Colonic mucosa (tissue), 4 donors: ENCODE data around the gene ADAP1. TPM values are rescaled to one million over a fixed set of nuclear protein-coding genes. Genes with fewer than 3 reads are reported as not detected.

Source experiments
- DNase-seq: peaks from one replicate; pipeline ENCODE4 v3.0.0-alpha.2; 2020
- H3K27ac ChIP-seq: fragments of 200-600 bp; one replicate; pipeline ENCODE4 v1.8.0; 2021
- H3K27me3 ChIP-seq: fragments of 200-600 bp; one replicate; pipeline ENCODE4 v1.8.0; 2021
- H3K36me3 ChIP-seq: fragments of 200-600 bp; one replicate; pipeline ENCODE4 v1.8.0; 2021
- H3K4me1 ChIP-seq: fragments of 200-600 bp; one replicate; pipeline ENCODE4 v1.8.0; 2021; ENCODE audit warnings: mild to moderate bottlenecking
- H3K4me3 ChIP-seq: fragments of 200-600 bp; one replicate; pipeline ENCODE4 v1.8.0; 2021
- H3K9ac ChIP-seq, 2 donors: one replicate each; pipeline ENCODE4 v1.7.0; 2013; ENCODE audit warnings: control low read depth in 2 of 2, low read depth in 2 of 2, low read length in 2 of 2
- H3K9me3 ChIP-seq: fragments of 200-600 bp; one replicate; pipeline ENCODE4 v1.8.0; 2021
- intact Hi-C: fragments of 100-400 bp; cut with DNase I; formaldehyde crosslinking; loops from one replicate; pipeline ENCODE4 v1.14.1; 2022
- total RNA-seq, 2 donors: library from RNA; stranded (reverse); fragmentation: NEBNext Ultra II Directional in 1 of 2; extraction: Animal tissue kit (Norgen Biotek cat#: 25700) in 1 of 2; gene quantifications; one replicate each; pipeline ENCODE4 v1.2.1, GENCODE V29; 2021
- TF ChIP-seq, protein P1 (sequence below): fragments of 200-600 bp; IDR thresholded peaks from one replicate; pipeline ENCODE4 v1.8.0; 2022; ENCODE audit warnings: antibody characterized with exemption, mild to moderate bottlenecking
- donor health status: healthy.
- donor health status: DM: no; HTN: no; CAD: no.
- donor health status: DM: no; HTN: no; CAD: no.

Gene ADAP1
- total RNA-seq, 2 donors from 2014 or later = 107 to 201 TPM

- no peaks in the 10 kb centered on the region for H3K27me3 ChIP-seq
These were observed 23.3 kb downstream of the ADAP1 start for GRCh38 chr7:930975-931758.

DNA sequence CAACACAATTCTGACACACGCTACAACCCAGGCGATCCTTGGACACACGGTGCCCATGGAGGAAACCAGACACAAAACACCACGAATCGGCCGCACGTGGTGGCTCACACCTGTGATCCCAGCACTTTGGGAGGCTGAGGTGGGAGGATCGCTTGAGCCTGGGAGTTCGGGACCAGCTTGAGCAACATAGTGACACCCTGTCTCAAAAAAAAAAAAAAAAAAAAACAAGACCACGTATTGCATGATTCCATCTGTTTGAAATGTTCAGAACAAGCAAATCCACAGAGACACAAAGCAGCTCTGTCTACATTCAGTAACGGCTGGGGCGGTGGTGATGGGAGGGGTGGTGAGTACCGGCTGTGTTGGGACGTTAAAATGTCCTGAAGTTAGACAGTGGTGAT is 25.2 kb downstream of the ADAP1 start:
- no peak overlapping the region for H3K27ac ChIP-seq
- intact Hi-C loops = no loop called here
- no peak overlapping the region for H3K9ac ChIP-seq
- H3K27me3 ChIP-seq = no peaks in the 10 kb centered on the region
- no peaks in the 10 kb centered on the region for H3K9me3 ChIP-seq
- DNase-seq = no peak
- no peaks in the 10 kb centered on the region for H3K36me3 ChIP-seq
- TF ChIP-seq, protein P1, sequence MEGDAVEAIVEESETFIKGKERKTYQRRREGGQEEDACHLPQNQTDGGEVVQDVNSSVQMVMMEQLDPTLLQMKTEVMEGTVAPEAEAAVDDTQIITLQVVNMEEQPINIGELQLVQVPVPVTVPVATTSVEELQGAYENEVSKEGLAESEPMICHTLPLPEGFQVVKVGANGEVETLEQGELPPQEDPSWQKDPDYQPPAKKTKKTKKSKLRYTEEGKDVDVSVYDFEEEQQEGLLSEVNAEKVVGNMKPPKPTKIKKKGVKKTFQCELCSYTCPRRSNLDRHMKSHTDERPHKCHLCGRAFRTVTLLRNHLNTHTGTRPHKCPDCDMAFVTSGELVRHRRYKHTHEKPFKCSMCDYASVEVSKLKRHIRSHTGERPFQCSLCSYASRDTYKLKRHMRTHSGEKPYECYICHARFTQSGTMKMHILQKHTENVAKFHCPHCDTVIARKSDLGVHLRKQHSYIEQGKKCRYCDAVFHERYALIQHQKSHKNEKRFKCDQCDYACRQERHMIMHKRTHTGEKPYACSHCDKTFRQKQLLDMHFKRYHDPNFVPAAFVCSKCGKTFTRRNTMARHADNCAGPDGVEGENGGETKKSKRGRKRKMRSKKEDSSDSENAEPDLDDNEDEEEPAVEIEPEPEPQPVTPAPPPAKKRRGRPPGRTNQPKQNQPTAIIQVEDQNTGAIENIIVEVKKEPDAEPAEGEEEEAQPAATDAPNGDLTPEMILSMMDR = no peak
- H3K4me3 ChIP-seq = no peak overlapping the region
- peaks cover 25% of the 10 kb centered on the region for H3K4me1 ChIP-seq

More at GRCh38 chr7:930975-931758, 23.3 kb downstream of the ADAP1 start:
- Histone ChIP-seq H3K9ac (peak overlapping the region in 1 of 2 donors; percentile 4), H3K4me1 (peaks cover 8% of the 10 kb centered on the region), H3K4me3 (no peak overlapping the region), H3K27ac (no peak overlapping the region), H3K9me3 (no peaks in the 10 kb centered on the region), H3K36me3 (no peaks in the 10 kb centered on the region)
- intact Hi-C loops = no loop called here
- no peak for DNase-seq
- TF ChIP-seq, protein P1 = no peak

DNA sequence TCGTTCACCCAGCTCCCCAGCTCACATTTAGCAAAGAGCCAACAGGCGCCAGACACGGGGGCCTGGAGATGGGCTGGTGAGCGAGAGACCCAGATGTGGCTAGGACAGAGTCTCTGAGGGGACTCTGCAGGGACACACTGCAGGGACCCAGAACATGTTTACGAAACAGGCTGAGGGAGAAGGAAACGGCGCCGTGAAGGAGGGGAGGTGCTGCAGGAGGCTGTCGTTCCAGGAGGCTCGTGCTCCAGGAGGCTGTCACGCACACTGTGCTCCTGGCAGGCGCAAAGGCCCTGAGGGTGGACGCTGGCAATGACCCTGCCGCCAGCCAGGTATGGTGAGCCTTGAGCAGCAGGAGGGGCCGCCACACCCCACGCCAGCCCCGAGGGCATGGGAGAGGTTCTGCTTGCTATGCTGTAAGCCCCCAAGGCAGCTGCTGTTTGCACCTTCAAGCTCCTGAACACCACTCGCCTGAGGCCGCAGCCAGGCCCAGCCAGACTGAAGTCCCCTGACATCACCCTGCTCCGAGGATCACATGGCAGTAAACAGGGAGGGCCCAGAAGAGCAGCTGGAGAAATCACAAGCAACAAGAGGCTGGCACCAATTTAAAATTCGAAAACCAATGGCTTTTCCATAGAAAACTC is 27.3 kb downstream of the ADAP1 start:
- peaks cover 38% of the 10 kb centered on the region for H3K4me1 ChIP-seq
- peak; percentile 70 for DNase-seq
- no peaks in the 10 kb centered on the region for H3K27me3 ChIP-seq
- no peaks in the 10 kb centered on the region for H3K36me3 ChIP-seq
- peak overlapping the region; percentile 94 for H3K27ac ChIP-seq
- H3K9me3 ChIP-seq = no peaks in the 10 kb centered on the region
- intact Hi-C loops = no loop called here
- H3K4me3 ChIP-seq = no peak overlapping the region
- TF ChIP-seq, protein P1 = no peak
- peak overlapping the region; percentile 54 to 91 for H3K9ac ChIP-seq

DNA sequence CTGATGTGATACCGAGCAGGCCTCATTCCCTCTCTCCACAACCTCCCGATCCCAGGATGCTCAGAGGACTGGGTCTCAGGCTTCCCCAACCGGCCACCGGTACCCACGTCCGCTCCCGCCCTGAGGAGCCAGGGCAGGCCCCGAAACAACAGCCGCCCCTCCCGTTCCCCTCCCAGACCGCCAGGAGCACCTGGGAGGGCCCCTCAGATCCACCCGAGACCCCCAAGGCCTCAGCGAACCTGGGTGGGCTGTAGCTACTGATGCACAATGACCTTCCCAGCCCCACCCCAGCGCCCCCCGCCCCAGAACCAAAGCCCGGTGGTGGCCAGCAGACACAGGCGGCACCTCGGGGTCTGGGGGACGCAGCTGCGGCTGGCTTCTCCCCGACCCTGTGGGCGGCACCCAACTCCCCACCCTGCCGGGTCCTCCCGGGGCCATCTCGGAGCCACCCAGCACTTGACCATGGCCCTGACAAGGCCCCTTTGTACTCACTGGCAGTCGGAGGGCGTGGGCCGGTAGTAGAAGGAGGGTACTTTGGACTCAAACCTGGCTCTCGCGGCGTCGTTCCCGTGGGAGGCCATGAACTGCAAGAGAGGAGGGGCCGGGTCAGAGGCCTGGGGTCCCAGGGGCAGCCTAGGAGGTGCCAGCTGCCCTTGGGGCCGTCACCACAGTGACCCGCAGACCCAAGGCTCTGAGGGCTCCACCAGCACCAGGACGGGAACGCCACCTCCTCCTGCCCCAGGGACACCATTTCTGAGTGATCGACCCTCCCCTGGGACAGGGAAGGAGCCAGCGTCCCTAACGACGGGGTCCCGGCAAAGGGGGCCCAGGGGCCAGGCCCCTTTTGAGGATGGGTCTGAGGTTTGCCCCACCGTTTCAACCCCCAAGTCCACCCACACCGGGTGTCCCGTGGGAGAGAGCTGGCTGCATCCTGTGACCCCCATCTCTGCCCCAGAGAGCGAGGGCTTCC is 28.1 kb downstream of the ADAP1 start:
- intact Hi-C loops = no loop called here
- TF ChIP-seq, protein P1 = no peak
- H3K27ac ChIP-seq = peak overlapping the region; percentile 94
- H3K4me3 ChIP-seq = no peak overlapping the region
- peak overlapping the region; percentile 54 to 91 for H3K9ac ChIP-seq
- H3K9me3 ChIP-seq = no peaks in the 10 kb centered on the region
- H3K36me3 ChIP-seq = no peaks in the 10 kb centered on the region
- peak; percentile 92 for DNase-seq
- no peaks in the 10 kb centered on the region for H3K27me3 ChIP-seq
- H3K4me1 ChIP-seq = peaks cover 45% of the 10 kb centered on the region

GRCh38 chr7:925601-926000 is 28.9 kb downstream of the ADAP1 start:
- Histone ChIP-seq H3K9ac (peak overlapping the region; percentile 50 to 69), H3K9me3 (no peaks in the 10 kb centered on the region), H3K4me1 (peaks cover 45% of the 10 kb centered on the region), H3K27ac (peak overlapping the region; percentile 94), H3K4me3 (no peak overlapping the region), H3K36me3 (no peaks in the 10 kb centered on the region), H3K27me3 (no peaks in the 10 kb centered on the region)
- intact Hi-C loops = no loop called here
- DNase-seq = peak; percentile 85
- TF ChIP-seq, protein P1 = no peak
